Measurements from ENCODE around the gene CCDC83.

Gene CCDC83

GRCh38 chr11:85855341-85855656 lies at the start of gene CCDC83:
TSS of gene CCDC83 (plus strand) at chr11:85855383. CDS start at chr11:85865124, 9,741 bp downstream.
- peak; percentile 25 for DNase-seq

GRCh38 chr11:85805387-85805786 lies 49.8 kb upstream of the CCDC83 start:
- no peak for DNase-seq

DNA sequence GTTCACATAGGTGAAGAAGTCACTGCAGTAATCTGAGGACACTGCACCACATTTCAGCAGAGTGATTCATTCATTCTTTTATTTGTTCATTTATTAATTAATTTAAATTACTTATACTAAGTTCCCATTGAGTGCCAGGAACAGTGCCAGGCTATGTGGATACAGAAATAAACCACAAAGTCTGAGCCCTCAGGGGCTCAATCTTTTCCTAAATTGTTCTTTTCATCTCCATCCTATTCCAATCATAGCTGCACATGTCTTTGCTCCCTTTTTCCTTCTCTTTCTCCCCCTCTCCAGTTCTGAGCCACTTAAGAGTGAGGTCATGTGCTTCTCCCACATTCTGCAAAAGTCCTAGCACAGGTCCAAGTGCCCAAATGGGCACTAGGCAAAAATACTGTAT lies 49.2 kb upstream of the CCDC83 start:
- DNase-seq, result no peak

GRCh38 chr11:85806876-85807275 lies 48.3 kb upstream of the CCDC83 start:
- no peak for DNase-seq

- no peak for DNase-seq
Observed at GRCh38 chr11:85809191-85809590, 46.0 kb upstream of the CCDC83 start.

GRCh38 chr11:85809863-85810262 lies 45.3 kb upstream of the CCDC83 start:
- peak; percentile 49 for DNase-seq

DNA sequence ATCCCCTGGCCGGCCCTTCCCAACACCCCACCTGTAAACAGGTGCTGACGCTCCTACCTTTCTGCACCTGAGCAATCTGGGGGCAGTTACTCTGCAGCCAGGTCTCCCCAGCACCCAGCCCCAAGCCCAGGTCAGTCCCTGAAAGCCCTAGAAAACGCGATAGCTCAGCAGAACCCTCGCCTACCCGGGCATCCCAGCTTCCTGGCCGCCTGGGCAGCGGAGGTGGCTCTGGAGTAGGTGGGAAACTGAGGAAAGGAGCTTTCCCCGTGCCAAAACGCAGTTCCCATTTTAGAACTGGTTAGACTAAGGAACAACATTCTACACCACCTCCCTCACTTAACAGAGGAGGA lies 44.7 kb upstream of the CCDC83 start:
- no peak for DNase-seq

DNA sequence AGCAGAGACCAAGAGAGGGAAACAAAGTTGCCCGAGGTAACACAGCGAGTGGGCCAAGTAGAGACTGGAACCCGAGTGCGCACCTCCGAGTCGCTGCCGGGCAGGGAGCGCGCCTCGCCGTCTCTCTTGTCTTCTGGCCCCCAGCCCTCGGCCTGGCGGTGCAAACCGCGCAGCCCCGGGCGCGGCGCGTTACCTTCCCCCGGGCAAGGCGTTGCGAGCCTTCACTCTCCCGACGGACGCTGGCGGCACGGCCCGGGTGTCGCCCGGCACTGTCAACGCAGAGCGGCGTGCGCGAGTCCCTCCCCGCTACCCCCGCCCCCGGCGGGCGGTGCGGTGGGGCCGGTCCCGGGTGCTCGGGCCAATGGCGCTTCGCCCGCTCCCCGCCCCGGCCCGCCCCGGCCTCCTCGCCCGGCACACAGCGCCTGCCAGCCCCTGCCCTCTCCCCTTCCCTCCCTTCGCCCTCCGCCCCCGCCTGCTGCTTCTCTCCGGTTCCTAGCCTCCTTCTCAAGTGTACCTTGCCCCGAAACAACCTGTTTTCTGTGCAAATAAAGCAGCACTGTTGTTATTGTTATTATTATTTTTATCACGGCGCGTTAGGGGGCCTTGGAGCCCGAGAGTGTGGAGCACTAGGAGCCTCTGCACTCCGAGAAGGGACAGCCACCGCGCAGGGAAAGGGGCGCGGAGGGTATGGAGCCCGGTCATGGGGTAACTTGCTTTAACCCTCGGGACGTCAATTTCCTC lies 44.1 kb upstream of the CCDC83 start, which contains the start of gene SYTL2:
Gene SYTL2, minus strand, starts transcription at position 271 of the 741 bp plus-strand sequence. CDS start 53,416 bp downstream, outside the sequence.
- DNase-seq, result peak; percentile 77

DNA sequence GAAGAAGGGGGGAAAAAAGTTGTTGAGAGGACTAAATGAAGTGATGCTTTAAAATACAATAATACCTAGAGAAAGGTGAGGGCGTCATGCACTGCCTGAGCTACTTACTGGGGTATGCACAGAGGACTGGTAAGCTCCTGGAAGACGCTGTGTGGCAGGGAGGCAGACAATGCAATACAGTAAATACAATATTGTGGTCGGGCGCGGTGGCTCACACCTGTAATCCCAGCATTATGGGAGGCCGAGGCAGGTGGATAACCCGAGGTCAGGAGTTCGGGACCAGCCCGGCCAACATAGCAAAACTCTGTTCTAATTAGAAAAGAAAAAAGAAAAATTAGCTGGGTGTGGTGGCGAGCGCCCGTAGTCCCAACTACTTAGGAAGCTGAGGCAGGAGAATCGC lies 43.6 kb upstream of the CCDC83 start:
- DNase-seq, result no peak

DNA sequence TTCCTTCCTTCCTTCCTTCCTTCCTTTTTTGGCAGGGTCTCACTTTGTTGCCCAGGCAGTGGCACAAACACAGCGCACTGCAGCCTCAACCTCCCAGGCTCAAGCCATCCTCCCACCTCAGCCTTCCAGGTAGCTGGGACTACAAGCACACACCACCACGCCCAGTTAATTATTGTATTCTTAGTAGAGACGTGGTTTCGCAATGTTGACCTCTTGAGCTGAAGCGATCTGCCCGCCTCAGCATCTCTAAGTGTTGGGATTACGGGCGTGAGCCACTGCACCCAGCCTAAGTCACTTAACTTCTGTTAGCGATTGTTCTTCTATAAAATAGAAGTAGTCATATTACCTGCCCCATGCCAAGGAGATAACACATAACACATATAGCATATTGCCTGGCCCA lies 41.5 kb upstream of the CCDC83 start:
- no peak for DNase-seq

- no peak for DNase-seq
Observed at GRCh38 chr11:85815186-85815931, 39.8 kb upstream of the CCDC83 start.

DNA sequence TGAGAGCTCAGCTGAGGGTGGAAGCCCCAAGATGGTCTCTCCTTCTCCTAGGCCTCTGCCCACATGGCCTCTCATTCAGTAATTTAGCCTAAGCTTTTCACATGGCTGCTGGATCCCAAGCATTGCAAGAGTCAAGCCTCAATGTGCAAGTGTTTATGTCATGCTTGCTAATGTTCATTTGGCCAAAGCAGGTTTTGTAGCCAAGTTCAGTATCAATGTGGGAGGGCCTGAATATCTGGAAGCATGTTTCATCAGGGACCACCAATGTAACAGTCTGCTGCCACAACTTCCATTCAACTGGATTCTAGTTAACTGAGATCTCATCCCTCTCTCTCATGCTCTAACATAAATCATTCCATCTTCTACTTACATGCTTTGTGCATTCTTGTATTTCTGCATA lies 35.7 kb upstream of the CCDC83 start:
- DNase-seq, result no peak

DNA sequence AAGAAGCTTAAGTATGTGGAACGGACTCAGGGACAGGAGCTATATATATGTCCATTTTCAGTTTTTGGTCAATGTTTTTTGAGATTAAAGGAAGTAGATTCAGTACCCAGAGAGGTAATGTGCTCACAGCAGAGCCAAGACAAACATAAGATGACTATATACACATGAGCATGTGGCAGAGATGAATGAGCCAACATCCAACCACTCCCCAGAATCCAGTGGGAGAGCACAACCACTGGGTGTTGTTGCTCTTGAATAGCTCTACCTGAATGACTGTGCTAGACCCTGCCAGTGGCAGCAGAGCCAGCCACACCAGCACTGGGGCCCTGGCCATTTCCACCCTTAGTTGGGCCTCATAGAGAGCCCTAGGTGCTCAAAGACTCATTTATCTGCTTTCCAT lies 33.5 kb upstream of the CCDC83 start:
- no peak for DNase-seq

- DNase-seq, result no peak
Observed at GRCh38 chr11:85822814-85823213, 32.4 kb upstream of the CCDC83 start.

GRCh38 chr11:85823816-85824215 lies 31.4 kb upstream of the CCDC83 start:
- no peak for DNase-seq

- no peak for DNase-seq
Observed at GRCh38 chr11:85825616-85826015, 29.6 kb upstream of the CCDC83 start.

- peak; percentile 38 for DNase-seq
Observed at GRCh38 chr11:85826116-85826855, 28.9 kb upstream of the CCDC83 start.

DNA sequence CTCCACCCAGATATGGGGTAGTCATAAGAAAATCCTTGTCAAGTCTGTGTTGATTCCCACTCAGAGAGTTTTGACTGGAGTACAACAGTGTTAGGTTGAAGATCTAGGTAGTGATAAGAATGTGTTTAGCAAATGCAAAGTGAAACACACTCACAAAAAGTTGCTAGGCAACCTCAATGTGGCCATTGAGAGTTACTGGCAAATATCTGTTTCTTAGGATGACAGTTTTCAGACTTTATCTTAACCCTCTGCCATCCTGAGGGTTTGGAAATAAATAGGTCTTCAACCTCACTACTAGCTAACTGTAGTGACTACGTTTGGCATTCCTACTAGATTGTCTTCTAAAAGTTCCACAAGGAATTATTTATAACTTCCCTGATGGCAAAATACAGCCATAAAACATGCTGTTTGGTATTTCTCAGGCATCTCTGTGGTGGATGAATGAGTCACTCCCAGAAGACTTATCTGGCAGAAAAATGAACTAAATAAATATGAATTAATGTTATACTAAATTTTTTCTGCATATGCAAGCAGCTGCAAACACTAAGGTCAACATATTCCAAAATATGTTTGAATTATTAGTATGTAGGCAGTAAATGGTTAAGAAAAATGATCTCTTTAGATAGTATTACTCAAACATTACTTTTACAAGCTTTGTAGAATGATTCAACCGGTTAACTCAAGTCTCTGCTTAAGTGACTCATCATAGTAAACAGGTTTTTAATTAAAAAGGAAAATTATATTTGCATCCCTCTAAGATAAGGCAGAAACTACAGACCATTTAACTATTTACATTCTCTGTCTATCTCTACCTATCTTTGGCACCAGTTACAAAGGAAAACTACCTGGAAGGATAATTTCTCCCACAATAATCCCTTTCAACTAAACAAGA lies 27.2 kb upstream of the CCDC83 start:
- DNase-seq, result peak; percentile 37

GRCh38 chr11:85828640-85828978 lies 26.6 kb upstream of the CCDC83 start:
- DNase-seq, result no peak

DNA sequence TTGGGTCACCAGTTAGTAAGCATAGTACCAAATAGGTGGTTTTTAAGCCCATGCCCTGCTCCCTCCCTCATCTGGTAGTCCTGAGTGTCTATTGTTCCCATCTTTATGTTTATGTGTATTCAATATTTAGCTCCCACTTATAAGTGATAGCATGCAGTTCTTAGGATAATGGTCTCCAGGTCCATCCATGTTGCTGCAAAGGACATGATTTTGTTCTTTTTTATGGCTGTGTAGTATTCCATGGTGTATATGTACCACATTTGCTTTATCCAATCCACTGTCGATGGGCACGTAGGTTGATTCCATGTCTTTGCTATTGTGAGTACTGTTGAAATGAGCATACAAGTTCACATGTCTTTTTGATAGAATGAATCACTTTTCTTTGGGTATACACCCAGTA lies 26.0 kb upstream of the CCDC83 start:
- DNase-seq, result no peak

DNA sequence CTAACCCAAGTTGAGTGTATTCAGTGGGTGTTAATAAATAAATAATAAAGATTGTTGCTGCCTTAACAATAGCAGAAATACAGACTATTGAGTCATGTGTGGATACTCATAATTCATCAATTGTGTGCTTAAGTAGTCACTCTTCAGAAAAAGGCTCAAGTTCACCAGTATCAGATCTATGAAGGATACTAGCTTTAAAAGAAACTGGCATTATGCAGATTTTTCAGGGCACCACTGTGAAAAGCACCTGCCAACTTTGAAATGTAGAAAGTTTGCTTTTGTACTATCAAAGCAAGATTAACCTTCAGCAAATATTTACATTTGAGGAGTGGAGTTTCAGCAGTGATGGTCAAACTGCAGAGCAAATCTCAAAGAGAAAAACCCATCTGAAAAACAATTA lies 24.1 kb upstream of the CCDC83 start:
- DNase-seq, result no peak

DNA sequence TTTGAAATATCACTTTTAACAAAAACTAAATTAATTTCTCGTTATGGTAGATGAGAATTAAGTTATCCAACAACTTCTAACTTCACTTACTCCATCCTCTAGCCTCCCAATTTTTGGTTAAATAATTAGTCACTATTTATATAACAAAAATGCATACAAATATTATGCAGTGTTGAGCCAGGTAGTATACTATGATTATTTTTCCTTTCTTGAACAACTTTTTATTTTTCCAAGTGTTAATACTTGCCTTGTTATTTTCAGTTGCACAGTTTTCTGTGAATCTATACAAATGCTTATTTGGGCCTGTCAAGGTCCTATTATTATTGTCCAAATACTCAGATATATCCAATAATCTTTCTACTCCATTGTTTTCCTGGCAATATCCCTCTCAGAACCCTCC lies 19.9 kb upstream of the CCDC83 start:
- DNase-seq, result no peak

GRCh38 chr11:85835729-85836128 lies 19.5 kb upstream of the CCDC83 start:
- DNase-seq, result no peak

Measured in hematopoietic multipotent progenitor cell treated with erythropoietin and hydrocortisone succinate and interleukin-3 and kit ligand, for 6 days (in vitro differentiated cells).